Mesodermal cell (in vitro differentiated cells): Measurements from ENCODE around the gene PGC.

Experiments
- H3K27ac ChIP-seq: 2 replicates; pipeline ENCODE4 v1.7.0; 2013; ENCODE audit warnings: mild to moderate bottlenecking, low read depth, low read length, moderate library complexity; ENCODE audit not compliant: severe bottlenecking
- H3K36me3 ChIP-seq: 2 replicates; pipeline ENCODE4 v1.7.1; 2013; ENCODE audit warnings: mild to moderate bottlenecking, low read length, moderate library complexity; ENCODE audit not compliant: control insufficient read depth, insufficient read depth
- H3K4me1 ChIP-seq: one replicate; pipeline ENCODE4 v1.7.1; 2013; ENCODE audit warnings: mild to moderate bottlenecking, low read length; ENCODE audit not compliant: insufficient read depth, control insufficient read depth, poor library complexity, severe bottlenecking
- H3K4me3 ChIP-seq: 2 replicates; pipeline ENCODE4 v1.7.0; 2013; ENCODE audit warnings: low read length, control low read depth, mild to moderate bottlenecking; ENCODE audit not compliant: insufficient read depth, poor library complexity, severe bottlenecking; ENCODE audit errors: extremely low read depth
- H3K9me3 ChIP-seq: 2 replicates; pipeline ENCODE4 v1.7.1; 2013; ENCODE audit warnings: mild to moderate bottlenecking, low read length, moderate library complexity; ENCODE audit not compliant: control insufficient read depth
- WGBS, 2 experiments: methylation state at CpG; one replicate each; pipeline ENCODE4 v1.1.5; 2013; ENCODE audit warnings: missing lambda C conversion rate in 2 of 2; ENCODE audit not compliant: insufficient coverage in 2 of 2; 5-methylcytosine and 5-hydroxymethylcytosine counted together

Gene PGC

GRCh38 chr6:41692730-41693129, 54.5 kb downstream of the PGC start:
- 83 to 85% methylated on average over 2 of the region's 2 CpGs for WGBS, 2 experiments
- H3K4me1 ChIP-seq: peaks cover 4% of the 10 kb centered on the region
- no peaks in the 10 kb centered on the region for H3K36me3 ChIP-seq
- H3K27ac ChIP-seq: no peak overlapping the region
- H3K9me3 ChIP-seq: no peaks in the 10 kb centered on the region
- H3K4me3 ChIP-seq: no peak overlapping the region

GRCh38 chr6:41692080-41692675, 55.0 kb downstream of the PGC start:
- no peak overlapping the region for H3K4me3 ChIP-seq
- no peaks in the 10 kb centered on the region for H3K36me3 ChIP-seq
- H3K4me1 ChIP-seq: peaks cover 4% of the 10 kb centered on the region
- H3K9me3 ChIP-seq: no peaks in the 10 kb centered on the region
- H3K27ac ChIP-seq: no peak overlapping the region

GRCh38 chr6:41691426-41692079, 55.6 kb downstream of the PGC start:
- H3K4me3 ChIP-seq: no peak overlapping the region
- H3K9me3 ChIP-seq: no peaks in the 10 kb centered on the region
- WGBS, 2 experiments: 83 to 85% methylated on average over 7 to 8 of the region's 8 CpGs
- H3K27ac ChIP-seq: no peak overlapping the region
- no peaks in the 10 kb centered on the region for H3K36me3 ChIP-seq
- peaks cover 4% of the 10 kb centered on the region for H3K4me1 ChIP-seq

- Histone ChIP-seq H3K9me3 (no peaks in the 10 kb centered on the region), H3K4me3 (no peak overlapping the region), H3K4me1 (peaks cover 4% of the 10 kb centered on the region), H3K27ac (no peak overlapping the region), H3K36me3 (no peaks in the 10 kb centered on the region)
- 93 to 96% methylated on average over 23 to 25 of the region's 25 CpGs for WGBS, 2 experiments
These were observed 56.5 kb downstream of the PGC start for GRCh38 chr6:41690541-41691330.

- H3K4me3 ChIP-seq: no peak overlapping the region
- no peaks in the 10 kb centered on the region for H3K36me3 ChIP-seq
- H3K9me3 ChIP-seq: no peaks in the 10 kb centered on the region
- no peak overlapping the region for H3K27ac ChIP-seq
- WGBS, 2 experiments: 82 to 89% methylated on average over 6 to 7 of the region's 9 CpGs
- H3K4me1 ChIP-seq: peaks cover 4% of the 10 kb centered on the region
These were observed 57.8 kb downstream of the PGC start for GRCh38 chr6:41689171-41690008.

GRCh38 chr6:41688256-41688965, 58.8 kb downstream of the PGC start:
- 79 to 86% methylated on average over 2 to 4 of the region's 5 CpGs for WGBS, 2 experiments

GRCh38 chr6:41687501-41688175, 59.6 kb downstream of the PGC start:
- no peaks in the 10 kb centered on the region for H3K36me3 ChIP-seq
- 62 to 67% methylated on average over 1 to 7 of the region's 9 CpGs for WGBS, 2 experiments
- no peaks in the 10 kb centered on the region for H3K9me3 ChIP-seq
- H3K4me3 ChIP-seq: no peak overlapping the region
- no peak overlapping the region for H3K27ac ChIP-seq
- H3K4me1 ChIP-seq: peaks cover 11% of the 10 kb centered on the region

More at GRCh38 chr6:41688256-41688965, 58.8 kb downstream of the PGC start:
- no peak overlapping the region for H3K27ac ChIP-seq
- H3K4me1 ChIP-seq: peaks cover 8% of the 10 kb centered on the region
- no peak overlapping the region for H3K4me3 ChIP-seq
- H3K36me3 ChIP-seq: no peaks in the 10 kb centered on the region
- H3K9me3 ChIP-seq: no peaks in the 10 kb centered on the region
